NT2/D1 (cell line): ENCODE results near the gene COL4A5.

Source experiments
- DNase-seq: peaks from one replicate; pipeline ENCODE4 v3.0.0-alpha.2; 2011; ENCODE audit warnings: low read depth, low spot score
- H3K27me3 ChIP-seq: 2 replicates; pipeline ENCODE4 v1.6.0; 2011; ENCODE audit warnings: mild to moderate bottlenecking; ENCODE audit not compliant: insufficient read length, insufficient read depth
- H3K36me3 ChIP-seq: 2 replicates; pipeline ENCODE4 v1.6.1; 2011; ENCODE audit warnings: mild to moderate bottlenecking, low read length, mixed read lengths; ENCODE audit not compliant: insufficient read depth, insufficient read length
- H3K4me1 ChIP-seq: 2 replicates; pipeline ENCODE4 v1.5.1; 2011; ENCODE audit not compliant: insufficient read depth, insufficient read length
- H3K4me3 ChIP-seq: 2 replicates; pipeline ENCODE4 v1.5.1; 2011; ENCODE audit warnings: low read depth; ENCODE audit not compliant: insufficient read length
- H3K9ac ChIP-seq: 2 replicates; pipeline ENCODE4 v1.6.0; 2011; ENCODE audit warnings: low read depth; ENCODE audit not compliant: insufficient read length
- H3K9me3 ChIP-seq: 2 replicates; pipeline ENCODE4 v1.5.1; 2011; ENCODE audit warnings: mild to moderate bottlenecking, low read length; ENCODE audit not compliant: insufficient read depth
- SUZ12 ChIP-seq: IDR thresholded peaks from 2 replicates; pipeline ENCODE4 v1.6.1; 2011; ENCODE audit not compliant: insufficient read length, insufficient read depth; ENCODE audit errors: extremely low read depth
- YY1 ChIP-seq: IDR thresholded peaks from 2 replicates; pipeline ENCODE4 v1.6.1; 2011; ENCODE audit not compliant: insufficient read length, insufficient read depth
- ZNF274 ChIP-seq: IDR thresholded peaks from 2 replicates; pipeline ENCODE4 v1.6.1; 2011; ENCODE audit warnings: mild to moderate bottlenecking, low read depth, low read length

COL4A5 gene

GRCh38 chrX:108415146-108415545 is 24.5 kb upstream of the COL4A5 start:
- Histone ChIP-seq H3K9ac (no peak overlapping the region), H3K27me3 (no peaks in the 10 kb centered on the region), H3K4me3 (no peak overlapping the region), H3K36me3 (no peaks in the 10 kb centered on the region), H3K9me3 (no peaks in the 10 kb centered on the region), H3K4me1 (peaks cover 3% of the 10 kb centered on the region)
- TF ChIP-seq SUZ12 (no peak), YY1 (no peak), ZNF274 (no peak)
- no peak for DNase-seq

- Histone ChIP-seq H3K36me3 (no peaks in the 10 kb centered on the region), H3K9me3 (no peaks in the 10 kb centered on the region), H3K4me3 (no peak overlapping the region), H3K9ac (no peak overlapping the region), H3K27me3 (no peaks in the 10 kb centered on the region), H3K4me1 (peaks cover 3% of the 10 kb centered on the region)
- no peak for TF ChIP-seq SUZ12
- TF ChIP-seq YY1, result no peak
- TF ChIP-seq ZNF274, result no peak
- DNase-seq, result no peak
These were observed 23.7 kb upstream of the COL4A5 start for GRCh38 chrX:108415891-108416290.

- Histone ChIP-seq H3K27me3 (no peaks in the 10 kb centered on the region), H3K9me3 (no peaks in the 10 kb centered on the region), H3K4me1 (no peaks in the 10 kb centered on the region), H3K9ac (no peak overlapping the region), H3K36me3 (no peaks in the 10 kb centered on the region), H3K4me3 (no peak overlapping the region)
- no peak for TF ChIP-seq SUZ12
- DNase-seq, result no peak
These were observed 22.4 kb upstream of the COL4A5 start for GRCh38 chrX:108417257-108417656.

GRCh38 chrX:108419401-108419800 is 20.2 kb upstream of the COL4A5 start:
- no peaks in the 10 kb centered on the region for H3K27me3 ChIP-seq
- H3K36me3 ChIP-seq, result no peaks in the 10 kb centered on the region
- no peak overlapping the region for H3K9ac ChIP-seq
- no peak for DNase-seq
- H3K4me3 ChIP-seq, result no peak overlapping the region
- H3K4me1 ChIP-seq, result no peaks in the 10 kb centered on the region
- TF ChIP-seq ZNF274, result no peak
- no peak for TF ChIP-seq SUZ12
- no peak for TF ChIP-seq YY1
- H3K9me3 ChIP-seq, result no peaks in the 10 kb centered on the region

GRCh38 chrX:108420481-108420880 is 19.2 kb upstream of the COL4A5 start:
- no peaks in the 10 kb centered on the region for H3K9me3 ChIP-seq
- no peak overlapping the region for H3K9ac ChIP-seq
- no peaks in the 10 kb centered on the region for H3K4me1 ChIP-seq
- H3K4me3 ChIP-seq, result no peak overlapping the region
- DNase-seq, result no peak
- no peaks in the 10 kb centered on the region for H3K27me3 ChIP-seq
- H3K36me3 ChIP-seq, result no peaks in the 10 kb centered on the region
- TF ChIP-seq ZNF274 (no peak), SUZ12 (no peak), YY1 (no peak)

- Histone ChIP-seq H3K4me3 (no peak overlapping the region), H3K27me3 (no peaks in the 10 kb centered on the region), H3K9ac (no peak overlapping the region), H3K36me3 (no peaks in the 10 kb centered on the region), H3K4me1 (no peaks in the 10 kb centered on the region), H3K9me3 (no peaks in the 10 kb centered on the region)
- DNase-seq, result peak; percentile 3
- TF ChIP-seq ZNF274, result no peak
- TF ChIP-seq SUZ12, result no peak
- TF ChIP-seq YY1, result no peak
These were observed 13.4 kb upstream of the COL4A5 start for GRCh38 chrX:108426262-108426661.

- TF ChIP-seq YY1 (no peak), ZNF274 (no peak), SUZ12 (no peak)
- no peak for DNase-seq
- Histone ChIP-seq H3K36me3 (peaks cover 6% of the 10 kb centered on the region), H3K4me1 (no peaks in the 10 kb centered on the region), H3K9me3 (no peaks in the 10 kb centered on the region), H3K27me3 (no peaks in the 10 kb centered on the region), H3K4me3 (no peak overlapping the region), H3K9ac (no peak overlapping the region)
These were observed 4.4 kb upstream of the COL4A5 start for GRCh38 chrX:108435261-108435660.

GRCh38 chrX:108437349-108438109 is 2.1 kb upstream of the COL4A5 start:
- Histone ChIP-seq H3K4me3 (peak overlapping the region; percentile 86), H3K4me1 (no peaks in the 10 kb centered on the region), H3K36me3 (peaks cover 6% of the 10 kb centered on the region), H3K9ac (peak overlapping the region; percentile 82), H3K9me3 (no peaks in the 10 kb centered on the region), H3K27me3 (no peaks in the 10 kb centered on the region)
- TF ChIP-seq SUZ12, result no peak
- no peak for TF ChIP-seq YY1
- TF ChIP-seq ZNF274, result no peak
- no peak for DNase-seq
